Hepatocyte (in vitro differentiated cells): ENCODE data around the gene HOOK1. TPM values are rescaled to one million over a fixed set of nuclear protein-coding genes. Genes with fewer than 3 reads are reported as not detected.
"Not testable (repeated sequence)": the region's sequence is repeated elsewhere in the genome, so short reads cannot be mapped to it uniquely, and the experiment has no call there.

Experiments
- DNase-seq: peaks from one replicate; pipeline ENCODE4 v3.0.0-alpha.2; 2016; ENCODE audit warnings: low spot score
- H2AFZ ChIP-seq: fragments of 200-600 bp; sonication (generic); 2 replicates; pipeline ENCODE4 v1.6.0; 2016; ENCODE audit warnings: antibody characterized with exemption, mild to moderate bottlenecking
- H3K27ac ChIP-seq: fragments of 200-600 bp; sonication (generic); 2 replicates; pipeline ENCODE4 v1.5.1; 2016; ENCODE audit warnings: mild to moderate bottlenecking
- H3K27me3 ChIP-seq: fragments of 200-600 bp; sonication (generic); 2 replicates; pipeline ENCODE4 v1.6.1; 2016
- H3K36me3 ChIP-seq: fragments of 200-600 bp; sonication (generic); replicated peaks from 2 replicates; pipeline ENCODE4 v1.5.1; 2016; ENCODE audit warnings: low read depth; ENCODE audit not compliant: insufficient read depth
- H3K4me1 ChIP-seq: fragments of 200-600 bp; sonication (generic); 2 replicates; pipeline ENCODE4 v1.5.1; 2016; ENCODE audit warnings: mild to moderate bottlenecking, moderate library complexity; ENCODE audit not compliant: insufficient read depth
- H3K4me2 ChIP-seq: fragments of 200-600 bp; sonication (generic); 2 replicates; pipeline ENCODE4 v1.6.0; 2016
- H3K4me3 ChIP-seq: fragments of 200-600 bp; sonication (generic); 2 replicates; pipeline ENCODE4 v1.5.1; 2016; ENCODE audit warnings: mild to moderate bottlenecking
- H3K79me2 ChIP-seq: fragments of 200-600 bp; sonication (generic); 2 replicates; pipeline ENCODE4 v1.6.0; 2017; ENCODE audit warnings: mild to moderate bottlenecking
- H3K9me2 ChIP-seq: fragments of 200-600 bp; sonication (generic); replicated peaks from 2 replicates; pipeline ENCODE4 v1.6.0; 2017; ENCODE audit warnings: mild to moderate bottlenecking; ENCODE audit not compliant: insufficient read depth
- H3K9me3 ChIP-seq: fragments of 200-600 bp; sonication (generic); 2 replicates; pipeline ENCODE4 v1.5.1; 2016; ENCODE audit warnings: low read depth, mild to moderate bottlenecking
- H4K20me1 ChIP-seq: fragments of 200-600 bp; sonication (generic); 2 replicates; pipeline ENCODE4 v1.6.0; 2016; ENCODE audit warnings: mild to moderate bottlenecking; ENCODE audit not compliant: insufficient read depth, poor library complexity, severe bottlenecking
- EZH2 ChIP-seq: fragments of 200-600 bp; sonication (generic); IDR thresholded peaks from 2 replicates; pipeline ENCODE4 v1.6.1; 2016; ENCODE audit warnings: antibody characterized with exemption, mild to moderate bottlenecking, borderline replicate concordance
- EZH2phosphoT487 ChIP-seq: fragments of 200-600 bp; sonication (generic); IDR thresholded peaks from one replicate; pipeline ENCODE4 v1.6.1; 2018; ENCODE audit warnings: antibody characterized with exemption, mild to moderate bottlenecking, low read depth, moderate library complexity; ENCODE audit not compliant: unreplicated experiment, severe bottlenecking
- WGBS: methylation state at CpG from one replicate; pipeline ENCODE4 v1.1.6; 2016; ENCODE audit warnings: low lambda C conversion rate; ENCODE audit errors: missing lambda C conversion rate; 5-methylcytosine and 5-hydroxymethylcytosine counted together
- polyA plus RNA-seq: library from polyadenylated mRNA; unstranded; fragments of >200 nt; fragmentation: Nextera tagmentation; extraction: Ambion mirVana; gene quantifications from 2 replicates; pipeline ENCODE4 v1.2.1, GENCODE V29; 2016
- total RNA-seq: library from RNA; depleted of rRNA; stranded (reverse); fragments of >200 nt; gene quantifications from 2 replicates; pipeline ENCODE4 v1.2.3, GENCODE V29; 2014
- TF ChIP-seq, protein P1 (sequence below): fragments of 200-600 bp; sonication (generic); IDR thresholded peaks from 2 replicates; pipeline ENCODE4 v1.5.1; 2016; ENCODE audit warnings: antibody characterized with exemption, mild to moderate bottlenecking; ENCODE audit not compliant: poor library complexity

Gene HOOK1
- total and polyA plus RNA-seq, 2 experiments from 2014 or later, result 12.8 to 36.8 TPM

DNA sequence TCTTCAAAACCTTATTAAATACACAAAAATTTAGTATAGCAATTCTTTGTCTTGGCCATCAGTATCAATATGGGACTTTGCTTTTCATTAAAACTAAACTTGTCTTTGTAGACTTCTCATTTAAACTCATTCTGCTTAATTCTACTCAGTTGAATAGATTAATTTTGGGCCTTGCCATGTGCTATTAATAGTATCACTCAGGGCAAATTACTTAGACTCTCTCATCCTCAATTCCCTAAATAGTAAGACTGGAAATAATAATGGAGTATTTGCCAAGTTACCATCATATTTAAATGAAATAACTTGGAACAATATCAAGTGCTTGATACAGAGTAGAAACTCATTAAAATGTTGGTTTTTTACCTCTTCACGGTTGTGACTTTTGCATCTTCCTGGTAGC, 13.4 kb downstream of the HOOK1 start:
- Histone ChIP-seq H2AFZ (no peak overlapping the region), H3K4me2 (no peak overlapping the region), H3K79me2 (no peaks in the 10 kb centered on the region), H3K9me3 (no peaks in the 10 kb centered on the region), H4K20me1 (no peaks in the 10 kb centered on the region), H3K36me3 (no peaks in the 10 kb centered on the region), H3K9me2 (no peaks in the 10 kb centered on the region), H3K4me3 (no peak overlapping the region), H3K27me3 (no peaks in the 10 kb centered on the region), H3K27ac (no peak overlapping the region), H3K4me1 (no peaks in the 10 kb centered on the region)
- WGBS, result 100% methylated on average over 1 of the region's 1 CpG
- DNase-seq, result no peak
- TF ChIP-seq EZH2, result no peak

DNA sequence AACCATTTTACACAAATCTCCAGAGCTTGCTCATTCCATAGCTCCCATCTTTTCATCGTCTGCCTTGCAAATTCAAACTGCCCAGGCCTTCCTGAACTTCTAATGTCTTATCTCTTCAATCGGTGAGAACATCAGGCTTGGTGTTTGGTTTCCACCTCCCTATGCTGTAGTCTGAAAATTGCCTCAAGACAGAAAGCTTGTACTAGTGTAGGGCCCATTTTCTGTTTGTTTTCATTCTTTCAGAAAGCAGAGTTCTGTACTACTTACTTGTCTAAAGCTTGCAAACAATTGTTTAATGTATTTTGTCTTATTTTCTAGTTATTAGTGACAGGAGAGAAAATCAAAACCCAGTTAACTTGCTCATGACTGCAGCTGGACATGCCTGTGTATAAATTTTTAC, 16.8 kb downstream of the HOOK1 start:
- H3K4me2 ChIP-seq, result no peak overlapping the region
- 41% methylated on average over 2 of the region's 2 CpGs for WGBS
- DNase-seq, result no peak
- H3K27me3 ChIP-seq, result no peaks in the 10 kb centered on the region
- H4K20me1 ChIP-seq, result no peaks in the 10 kb centered on the region
- TF ChIP-seq EZH2phosphoT487 (no peak), EZH2 (no peak)
- TF ChIP-seq, protein P1, sequence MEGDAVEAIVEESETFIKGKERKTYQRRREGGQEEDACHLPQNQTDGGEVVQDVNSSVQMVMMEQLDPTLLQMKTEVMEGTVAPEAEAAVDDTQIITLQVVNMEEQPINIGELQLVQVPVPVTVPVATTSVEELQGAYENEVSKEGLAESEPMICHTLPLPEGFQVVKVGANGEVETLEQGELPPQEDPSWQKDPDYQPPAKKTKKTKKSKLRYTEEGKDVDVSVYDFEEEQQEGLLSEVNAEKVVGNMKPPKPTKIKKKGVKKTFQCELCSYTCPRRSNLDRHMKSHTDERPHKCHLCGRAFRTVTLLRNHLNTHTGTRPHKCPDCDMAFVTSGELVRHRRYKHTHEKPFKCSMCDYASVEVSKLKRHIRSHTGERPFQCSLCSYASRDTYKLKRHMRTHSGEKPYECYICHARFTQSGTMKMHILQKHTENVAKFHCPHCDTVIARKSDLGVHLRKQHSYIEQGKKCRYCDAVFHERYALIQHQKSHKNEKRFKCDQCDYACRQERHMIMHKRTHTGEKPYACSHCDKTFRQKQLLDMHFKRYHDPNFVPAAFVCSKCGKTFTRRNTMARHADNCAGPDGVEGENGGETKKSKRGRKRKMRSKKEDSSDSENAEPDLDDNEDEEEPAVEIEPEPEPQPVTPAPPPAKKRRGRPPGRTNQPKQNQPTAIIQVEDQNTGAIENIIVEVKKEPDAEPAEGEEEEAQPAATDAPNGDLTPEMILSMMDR, result no peak
- no peaks in the 10 kb centered on the region for H3K4me1 ChIP-seq
- no peak overlapping the region for H3K27ac ChIP-seq
- no peaks in the 10 kb centered on the region for H3K36me3 ChIP-seq
- H2AFZ ChIP-seq, result no peak overlapping the region
- no peaks in the 10 kb centered on the region for H3K9me3 ChIP-seq
- no peaks in the 10 kb centered on the region for H3K79me2 ChIP-seq
- no peaks in the 10 kb centered on the region for H3K9me2 ChIP-seq
- no peak overlapping the region for H3K4me3 ChIP-seq

DNA sequence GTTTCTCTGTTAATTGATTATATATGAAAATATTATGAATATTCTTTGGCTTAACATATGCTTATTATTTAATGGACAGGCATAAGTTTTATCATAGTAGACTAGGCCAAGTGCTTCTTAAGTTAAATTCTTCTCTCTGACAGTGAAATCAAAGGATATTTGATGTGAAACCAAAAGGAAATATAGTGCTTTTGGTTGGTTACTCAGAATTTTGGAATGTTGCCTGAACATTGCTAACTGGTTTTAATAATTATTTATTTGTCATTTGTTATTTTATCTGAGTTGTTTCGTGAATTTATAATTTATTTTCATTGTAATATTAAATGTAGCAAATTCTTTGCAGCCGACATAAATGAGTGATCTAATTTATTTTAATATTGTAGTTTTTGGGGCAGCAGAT, 18.3 kb downstream of the HOOK1 start:
- H4K20me1 ChIP-seq, result no peaks in the 10 kb centered on the region
- no peaks in the 10 kb centered on the region for H3K9me3 ChIP-seq
- no peaks in the 10 kb centered on the region for H3K9me2 ChIP-seq
- no peak overlapping the region for H2AFZ ChIP-seq
- H3K4me2 ChIP-seq, result no peak overlapping the region
- DNase-seq, result no peak
- 99% methylated on average over 2 of the region's 2 CpGs for WGBS
- no peaks in the 10 kb centered on the region for H3K36me3 ChIP-seq
- no peak overlapping the region for H3K27ac ChIP-seq
- no peaks in the 10 kb centered on the region for H3K27me3 ChIP-seq
- no peaks in the 10 kb centered on the region for H3K4me1 ChIP-seq
- TF ChIP-seq, protein P1, result no peak
- no peak for TF ChIP-seq EZH2phosphoT487
- no peak for TF ChIP-seq EZH2
- H3K4me3 ChIP-seq, result no peak overlapping the region
- no peaks in the 10 kb centered on the region for H3K79me2 ChIP-seq

DNA sequence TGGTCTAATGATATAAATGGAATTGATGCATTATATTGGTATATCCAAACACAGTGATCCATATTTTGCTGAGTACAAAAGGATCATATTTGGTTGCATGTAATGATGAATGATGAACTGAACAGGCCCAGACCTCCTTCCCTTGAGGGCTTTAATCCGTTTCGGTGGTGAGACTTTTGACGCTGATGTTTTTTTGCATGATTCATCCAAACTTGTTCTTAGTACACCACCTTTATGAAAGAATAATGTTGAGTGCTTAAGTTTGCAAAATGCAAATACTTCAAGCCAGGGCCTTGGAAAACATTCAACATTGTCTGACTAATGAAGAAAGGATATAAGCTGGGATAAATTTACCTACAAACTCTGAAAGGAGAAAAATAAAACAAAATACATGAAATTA, 19.2 kb downstream of the HOOK1 start:
- DNase-seq, result no peak
- no peak overlapping the region for H3K4me3 ChIP-seq
- no peak overlapping the region for H3K27ac ChIP-seq
- no peaks in the 10 kb centered on the region for H3K36me3 ChIP-seq
- no peaks in the 10 kb centered on the region for H3K4me1 ChIP-seq
- H3K9me3 ChIP-seq, result no peaks in the 10 kb centered on the region
- whole genome bisulfite sequencing, result 65% methylated on average over 3 of the region's 3 CpGs
- no peak overlapping the region for H2AFZ ChIP-seq
- no peaks in the 10 kb centered on the region for H3K27me3 ChIP-seq
- H4K20me1 ChIP-seq, result no peaks in the 10 kb centered on the region
- no peak for TF ChIP-seq EZH2phosphoT487
- no peak for TF ChIP-seq EZH2
- TF ChIP-seq, protein P1, result no peak
- H3K9me2 ChIP-seq, result no peaks in the 10 kb centered on the region
- no peak overlapping the region for H3K4me2 ChIP-seq
- H3K79me2 ChIP-seq, result no peaks in the 10 kb centered on the region

DNA sequence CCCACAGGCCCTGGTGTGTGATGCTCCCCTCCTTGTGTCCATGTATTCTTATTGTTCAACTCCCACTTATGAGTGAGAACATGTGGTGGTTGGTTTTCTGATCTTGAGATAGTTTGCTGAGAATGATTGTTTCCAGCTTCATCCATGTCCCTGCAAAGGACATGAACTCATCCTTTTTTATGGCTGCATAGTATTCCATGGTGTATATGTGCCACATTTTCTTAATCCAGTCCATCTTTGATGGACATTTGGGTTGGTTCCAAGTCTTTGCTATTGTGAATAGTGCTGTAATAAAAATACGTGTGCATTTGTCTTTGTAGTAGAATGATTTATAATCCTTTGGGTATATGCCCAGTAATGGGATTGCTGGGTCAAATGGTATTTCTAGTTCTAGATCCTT, 23.1 kb downstream of the HOOK1 start:
- not testable (repeated sequence) for H3K79me2 ChIP-seq, H4K20me1 ChIP-seq, H3K27ac ChIP-seq, H3K4me3 ChIP-seq, H3K4me2 ChIP-seq, H3K36me3 ChIP-seq, H3K9me3 ChIP-seq, DNase-seq, H3K27me3 ChIP-seq, H3K4me1 ChIP-seq, H3K9me2 ChIP-seq, H2AFZ ChIP-seq
- 89% methylated on average over 1 of the region's 1 CpG for WGBS
